IPS-18a (cell line): Measurements from ENCODE around the gene PPIE.

Experiments
- H3K27ac ChIP-seq: one replicate; pipeline ENCODE4 v1.5.1; 2013; ENCODE audit warnings: low read length
- H3K27me3 ChIP-seq: one replicate; pipeline ENCODE4 v1.6.1; 2013; ENCODE audit warnings: mild to moderate bottlenecking, low read length; ENCODE audit not compliant: control insufficient read depth, insufficient read depth
- H3K36me3 ChIP-seq: one replicate; pipeline ENCODE4 v1.6.1; 2013; ENCODE audit warnings: low read depth, low read length; ENCODE audit not compliant: control insufficient read depth
- H3K4me1 ChIP-seq: one replicate; pipeline ENCODE4 v1.6.1; 2013; ENCODE audit warnings: low read depth, low read length; ENCODE audit not compliant: control insufficient read depth
- H3K4me3 ChIP-seq: one replicate; pipeline ENCODE4 v1.5.1; 2013; ENCODE audit warnings: low read length
- H3K9ac ChIP-seq: one replicate; pipeline ENCODE4 v1.6.1; 2013; ENCODE audit warnings: mild to moderate bottlenecking, low read length, moderate library complexity
- H3K9me3 ChIP-seq: one replicate; pipeline ENCODE4 v1.6.1; 2013; ENCODE audit warnings: low read depth, low read length; ENCODE audit not compliant: control insufficient read depth

The PPIE gene

GRCh38 chr1:39722495-39722894, 16.2 kb upstream of the PPIE start:
- H3K27me3 ChIP-seq, result peaks cover 93% of the 10 kb centered on the region
- no peak overlapping the region for H3K27ac ChIP-seq
- no peaks in the 10 kb centered on the region for H3K9me3 ChIP-seq
- no peak overlapping the region for H3K4me3 ChIP-seq
- no peaks in the 10 kb centered on the region for H3K4me1 ChIP-seq
- H3K36me3 ChIP-seq, result no peaks in the 10 kb centered on the region
- H3K9ac ChIP-seq, result no peak overlapping the region

GRCh38 chr1:39726600-39726999, 12.1 kb upstream of the PPIE start:
- peaks cover 94% of the 10 kb centered on the region for H3K27me3 ChIP-seq
- H3K4me1 ChIP-seq, result no peaks in the 10 kb centered on the region
- no peaks in the 10 kb centered on the region for H3K36me3 ChIP-seq
- no peak overlapping the region for H3K27ac ChIP-seq
- H3K4me3 ChIP-seq, result no peak overlapping the region
- no peak overlapping the region for H3K9ac ChIP-seq
- no peaks in the 10 kb centered on the region for H3K9me3 ChIP-seq

GRCh38 chr1:39727221-39727931, 11.3 kb upstream of the PPIE start:
- Histone ChIP-seq H3K9me3 (no peaks in the 10 kb centered on the region), H3K27me3 (peaks cover 94% of the 10 kb centered on the region), H3K4me3 (no peak overlapping the region), H3K27ac (no peak overlapping the region), H3K4me1 (no peaks in the 10 kb centered on the region), H3K9ac (no peak overlapping the region), H3K36me3 (no peaks in the 10 kb centered on the region)

GRCh38 chr1:39727932-39728317, 10.8 kb upstream of the PPIE start:
- no peak overlapping the region for H3K27ac ChIP-seq

GRCh38 chr1:39729030-39729429, 9.7 kb upstream of the PPIE start:
- peaks cover 99% of the 10 kb centered on the region for H3K27me3 ChIP-seq
- no peaks in the 10 kb centered on the region for H3K9me3 ChIP-seq
- H3K27ac ChIP-seq, result no peak overlapping the region
- no peak overlapping the region for H3K9ac ChIP-seq
- H3K36me3 ChIP-seq, result no peaks in the 10 kb centered on the region
- H3K4me1 ChIP-seq, result no peaks in the 10 kb centered on the region
- no peak overlapping the region for H3K4me3 ChIP-seq

More at GRCh38 chr1:39727932-39728317, 10.8 kb upstream of the PPIE start:
- Histone ChIP-seq H3K27me3 (peaks cover 95% of the 10 kb centered on the region), H3K9me3 (no peaks in the 10 kb centered on the region), H3K4me1 (no peaks in the 10 kb centered on the region), H3K4me3 (no peak overlapping the region), H3K36me3 (no peaks in the 10 kb centered on the region), H3K9ac (no peak overlapping the region)

- Histone ChIP-seq H3K9me3 (no peaks in the 10 kb centered on the region), H3K27me3 (peaks cover 99% of the 10 kb centered on the region), H3K4me3 (no peak overlapping the region)
Observed at GRCh38 chr1:39729842-39730241, 8.8 kb upstream of the PPIE start.

GRCh38 chr1:39732730-39733129, 6.0 kb upstream of the PPIE start:
- Histone ChIP-seq H3K9me3 (no peaks in the 10 kb centered on the region), H3K27ac (no peak overlapping the region), H3K36me3 (no peaks in the 10 kb centered on the region), H3K27me3 (peaks cover 100% of the 10 kb centered on the region), H3K4me3 (no peak overlapping the region), H3K4me1 (no peaks in the 10 kb centered on the region), H3K9ac (no peak overlapping the region)

More at GRCh38 chr1:39729842-39730241, 8.8 kb upstream of the PPIE start:
- Histone ChIP-seq H3K36me3 (no peaks in the 10 kb centered on the region), H3K9ac (no peak overlapping the region), H3K27ac (no peak overlapping the region), H3K4me1 (no peaks in the 10 kb centered on the region)

- Histone ChIP-seq H3K36me3 (no peaks in the 10 kb centered on the region), H3K9ac (no peak overlapping the region), H3K4me3 (no peak overlapping the region), H3K4me1 (no peaks in the 10 kb centered on the region), H3K27me3 (peaks cover 100% of the 10 kb centered on the region), H3K27ac (no peak overlapping the region), H3K9me3 (no peaks in the 10 kb centered on the region)
Observed at GRCh38 chr1:39733161-39733560, 5.5 kb upstream of the PPIE start.

GRCh38 chr1:39735731-39736130, 3.0 kb upstream of the PPIE start:
- Histone ChIP-seq H3K4me1 (peaks cover 4% of the 10 kb centered on the region), H3K36me3 (no peaks in the 10 kb centered on the region), H3K4me3 (no peak overlapping the region), H3K27ac (no peak overlapping the region), H3K27me3 (peaks cover 75% of the 10 kb centered on the region), H3K9me3 (no peaks in the 10 kb centered on the region), H3K9ac (no peak overlapping the region)

- H3K4me3 ChIP-seq, result no peak overlapping the region
- no peak overlapping the region for H3K27ac ChIP-seq
- peaks cover 14% of the 10 kb centered on the region for H3K36me3 ChIP-seq
- H3K4me1 ChIP-seq, result peaks cover 4% of the 10 kb centered on the region
- no peaks in the 10 kb centered on the region for H3K9me3 ChIP-seq
- no peak overlapping the region for H3K9ac ChIP-seq
- H3K27me3 ChIP-seq, result peaks cover 56% of the 10 kb centered on the region
Observed at GRCh38 chr1:39737546-39738169, 1.0 kb upstream of the PPIE start.

GRCh38 chr1:39745016-39745670, 6.5 kb downstream of the PPIE start:
- H3K4me1 ChIP-seq, result no peaks in the 10 kb centered on the region
- no peak overlapping the region for H3K9ac ChIP-seq
- H3K4me3 ChIP-seq, result no peak overlapping the region
- H3K27ac ChIP-seq, result no peak overlapping the region
- H3K9me3 ChIP-seq, result no peaks in the 10 kb centered on the region
- peaks cover 70% of the 10 kb centered on the region for H3K36me3 ChIP-seq
- no peaks in the 10 kb centered on the region for H3K27me3 ChIP-seq
